ENCODE data around the gene KNCN.

Gene KNCN

DNA sequence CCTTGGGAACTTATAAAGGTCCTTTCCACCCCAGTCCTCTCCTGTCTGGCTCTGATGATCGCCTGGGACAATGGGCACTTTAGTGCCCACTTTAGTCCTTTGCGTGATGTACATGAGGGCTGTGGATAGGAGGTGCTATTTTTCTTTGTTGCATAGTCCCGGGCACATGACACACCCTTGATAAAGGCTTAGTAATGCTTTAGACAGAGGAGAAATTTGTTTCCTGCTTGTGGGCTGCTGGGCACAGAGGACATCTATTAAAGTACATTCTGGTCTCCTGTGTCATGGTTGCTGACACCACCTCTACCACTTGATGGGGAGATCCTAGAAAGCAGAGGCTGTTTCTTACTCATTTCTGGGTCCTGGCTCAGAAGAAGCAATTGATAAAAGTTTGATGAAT lies 5.4 kb upstream of the KNCN start:
- no peak for TF ChIP-seq POLR2AphosphoS5 (IDR thresholded peaks at IDR 0.05; ENCODE audit: low read depth, low read length)
- TF ChIP-seq POU2F2 (IDR thresholded peaks at IDR 0.05; ENCODE audit: low read depth, low read length) = no peak
- TF ChIP-seq SPI1 (IDR thresholded peaks at IDR 0.05; ENCODE audit: low read depth, low read length) = no peak
- TF ChIP-seq POLR2A (IDR thresholded peaks at IDR 0.05; ENCODE audit: low read depth, low read length) = no peak
- no peak for TF ChIP-seq TAF1 (IDR thresholded peaks at IDR 0.05; ENCODE audit: low read depth, low read length)
- no peak for TF ChIP-seq PAX5 (IDR thresholded peaks at IDR 0.05; ENCODE audit: insufficient read depth, low read length, severe bottlenecking)
- FAIRE-seq = no peak
- no peak for DNase-seq (ENCODE audit: insufficient read length, low spot score)

DNA sequence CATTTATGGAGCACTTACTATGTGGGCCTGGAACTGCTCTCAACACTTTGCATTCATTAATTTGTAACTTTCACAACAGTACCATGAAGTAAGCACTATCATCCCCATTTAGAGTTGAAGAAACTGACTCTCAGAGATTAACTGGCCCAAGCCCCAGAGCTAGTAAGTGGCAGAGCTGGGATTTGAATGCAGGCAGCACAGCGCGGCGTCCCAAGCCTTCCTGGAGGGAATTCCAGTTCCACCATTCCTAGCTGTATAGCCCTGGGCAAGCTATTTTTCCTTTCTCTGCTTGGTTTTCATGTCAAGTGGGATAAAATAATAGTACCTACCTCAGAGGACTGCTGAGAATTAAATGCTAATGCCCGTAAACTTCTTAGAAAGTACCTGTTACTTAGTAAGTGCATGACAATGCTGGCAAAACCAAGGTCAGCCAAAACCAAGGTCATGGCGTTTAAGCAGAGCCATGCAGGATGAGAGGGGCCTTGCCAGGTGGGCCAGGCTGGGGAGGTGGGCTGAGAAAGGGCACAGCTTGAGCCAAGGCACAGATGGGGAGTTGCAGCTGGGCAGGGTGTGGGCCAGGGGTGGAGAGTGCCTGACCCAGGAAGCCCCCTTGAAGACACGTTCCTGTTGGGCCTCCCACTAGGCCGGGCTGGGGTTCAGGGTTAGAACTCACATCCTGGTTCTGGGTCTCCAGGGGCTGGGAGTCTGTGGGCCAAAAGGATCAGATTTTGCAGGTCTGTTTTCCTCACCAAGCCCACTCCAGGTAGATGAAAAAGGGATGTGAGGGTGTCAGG lies 4.6 kb upstream of the KNCN start:
- FAIRE-seq (no peak), DNase-seq (ENCODE audit: insufficient read length, low spot score) (no peak)
- TF ChIP-seq POLR2AphosphoS5 (IDR thresholded peaks at IDR 0.05; ENCODE audit: low read depth, low read length) (no peak), SPI1 (IDR thresholded peaks at IDR 0.05; ENCODE audit: low read depth, low read length) (no peak), POLR2A (IDR thresholded peaks at IDR 0.05; ENCODE audit: low read depth, low read length) (no peak), POU2F2 (IDR thresholded peaks at IDR 0.05; ENCODE audit: low read depth, low read length) (no peak), TAF1 (IDR thresholded peaks at IDR 0.05; ENCODE audit: low read depth, low read length) (no peak), PAX5 (IDR thresholded peaks at IDR 0.05; ENCODE audit: insufficient read depth, low read length, severe bottlenecking) (no peak)

DNA sequence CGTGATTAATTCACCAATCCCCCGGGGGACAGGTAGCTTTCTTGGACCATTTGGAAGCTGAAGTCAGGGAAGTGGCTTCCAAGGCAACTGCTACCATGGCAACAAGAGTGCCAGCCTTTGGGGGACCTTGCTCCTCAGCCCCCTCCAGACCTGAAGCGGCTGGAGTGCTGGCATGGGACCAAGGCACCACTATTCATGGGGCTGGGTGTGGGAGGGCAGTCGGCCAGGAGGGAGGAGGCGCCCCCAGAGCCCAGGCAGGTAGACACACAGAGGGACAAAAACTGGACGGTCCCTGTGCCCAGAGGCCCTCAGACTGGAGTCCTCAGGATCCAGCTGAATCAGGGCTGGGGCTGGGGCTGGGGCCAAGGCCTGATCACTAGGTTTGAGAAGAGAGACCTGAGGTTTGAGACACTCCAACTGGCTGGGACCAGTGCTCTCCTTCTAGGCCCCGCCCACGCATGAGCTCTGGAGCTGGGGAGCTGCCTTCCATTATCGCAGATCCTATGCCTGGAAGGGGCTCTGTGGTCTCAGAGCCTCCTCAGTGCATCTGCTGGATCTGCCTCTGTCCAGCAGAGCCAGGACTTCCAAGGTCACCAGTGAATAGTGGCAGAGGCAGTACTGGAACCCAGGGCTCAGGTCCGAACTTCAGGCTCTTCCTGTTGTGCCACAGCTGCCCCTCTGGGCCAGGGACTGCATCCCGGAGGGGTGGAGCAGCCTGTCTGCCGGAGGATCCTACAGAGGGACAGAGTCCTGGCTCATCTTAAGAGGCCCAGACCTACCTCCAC lies 3.3 kb upstream of the KNCN start:
- FAIRE-seq = no peak
- no peak for DNase-seq (ENCODE audit: insufficient read length, low spot score)
- no peak for TF ChIP-seq POU2F2 (IDR thresholded peaks at IDR 0.05; ENCODE audit: low read depth, low read length)
- TF ChIP-seq POLR2AphosphoS5 (IDR thresholded peaks at IDR 0.05; ENCODE audit: low read depth, low read length) = no peak
- no peak for TF ChIP-seq POLR2A (IDR thresholded peaks at IDR 0.05; ENCODE audit: low read depth, low read length)
- TF ChIP-seq TAF1 (IDR thresholded peaks at IDR 0.05; ENCODE audit: low read depth, low read length) = no peak
- TF ChIP-seq PAX5 (IDR thresholded peaks at IDR 0.05; ENCODE audit: insufficient read depth, low read length, severe bottlenecking) = no peak
- no peak for TF ChIP-seq SPI1 (IDR thresholded peaks at IDR 0.05; ENCODE audit: low read depth, low read length)

DNA sequence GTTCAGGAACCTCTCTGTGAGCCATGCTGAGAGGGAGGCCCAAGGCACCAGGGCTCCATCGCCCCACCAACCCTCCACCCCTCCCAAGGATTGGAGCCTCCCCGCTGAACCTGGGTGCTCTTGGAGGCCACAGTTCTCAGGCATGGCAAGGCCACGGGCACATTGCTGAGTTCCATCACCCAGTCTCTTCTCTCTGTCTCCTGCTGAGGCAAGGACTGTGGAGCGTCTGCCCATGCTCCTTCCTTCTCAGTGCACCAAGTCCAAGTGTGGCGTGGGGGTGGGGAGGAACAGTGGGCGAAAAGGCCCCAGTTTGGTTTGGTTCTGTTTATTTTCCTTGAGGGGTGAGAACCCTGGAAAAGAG lies 2.8 kb upstream of the KNCN start:
- TF ChIP-seq TAF1 (IDR thresholded peaks at IDR 0.05; ENCODE audit: low read depth, low read length) (no peak), POLR2A (IDR thresholded peaks at IDR 0.05; ENCODE audit: low read depth, low read length) (no peak), PAX5 (IDR thresholded peaks at IDR 0.05; ENCODE audit: insufficient read depth, low read length, severe bottlenecking) (no peak), SPI1 (IDR thresholded peaks at IDR 0.05; ENCODE audit: low read depth, low read length) (no peak), POLR2AphosphoS5 (IDR thresholded peaks at IDR 0.05; ENCODE audit: low read depth, low read length) (no peak), POU2F2 (IDR thresholded peaks at IDR 0.05; ENCODE audit: low read depth, low read length) (no peak)
- FAIRE-seq (no peak), DNase-seq (ENCODE audit: insufficient read length, low spot score) (no peak)

DNA sequence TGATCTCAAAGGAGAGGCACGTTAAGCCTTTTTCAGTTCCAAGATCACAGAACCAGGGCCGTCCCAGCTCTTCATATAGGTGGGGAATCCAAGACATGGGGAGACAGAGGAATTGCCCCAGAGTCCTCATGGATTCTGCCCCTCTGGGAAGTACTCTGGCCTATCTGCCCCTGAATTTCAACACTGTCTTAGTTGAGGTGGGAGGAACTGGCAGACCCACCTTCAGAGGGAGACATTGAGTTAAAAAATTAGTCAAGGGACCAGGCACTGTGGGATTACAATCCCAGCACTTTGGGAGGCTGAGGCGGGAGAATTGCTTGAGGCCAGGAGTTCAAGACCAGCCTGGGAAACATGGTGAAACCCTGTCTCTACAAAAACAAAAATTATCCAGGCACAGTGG lies 2.1 kb upstream of the KNCN start:
- DNase-seq (ENCODE audit: insufficient read length, low spot score) = no peak
- no peak for FAIRE-seq
- TF ChIP-seq TAF1 (IDR thresholded peaks at IDR 0.05; ENCODE audit: low read depth, low read length) (no peak), POLR2A (IDR thresholded peaks at IDR 0.05; ENCODE audit: low read depth, low read length) (no peak), PAX5 (IDR thresholded peaks at IDR 0.05; ENCODE audit: insufficient read depth, low read length, severe bottlenecking) (no peak), POU2F2 (IDR thresholded peaks at IDR 0.05; ENCODE audit: low read depth, low read length) (no peak), SPI1 (IDR thresholded peaks at IDR 0.05; ENCODE audit: low read depth, low read length) (no peak)

DNA sequence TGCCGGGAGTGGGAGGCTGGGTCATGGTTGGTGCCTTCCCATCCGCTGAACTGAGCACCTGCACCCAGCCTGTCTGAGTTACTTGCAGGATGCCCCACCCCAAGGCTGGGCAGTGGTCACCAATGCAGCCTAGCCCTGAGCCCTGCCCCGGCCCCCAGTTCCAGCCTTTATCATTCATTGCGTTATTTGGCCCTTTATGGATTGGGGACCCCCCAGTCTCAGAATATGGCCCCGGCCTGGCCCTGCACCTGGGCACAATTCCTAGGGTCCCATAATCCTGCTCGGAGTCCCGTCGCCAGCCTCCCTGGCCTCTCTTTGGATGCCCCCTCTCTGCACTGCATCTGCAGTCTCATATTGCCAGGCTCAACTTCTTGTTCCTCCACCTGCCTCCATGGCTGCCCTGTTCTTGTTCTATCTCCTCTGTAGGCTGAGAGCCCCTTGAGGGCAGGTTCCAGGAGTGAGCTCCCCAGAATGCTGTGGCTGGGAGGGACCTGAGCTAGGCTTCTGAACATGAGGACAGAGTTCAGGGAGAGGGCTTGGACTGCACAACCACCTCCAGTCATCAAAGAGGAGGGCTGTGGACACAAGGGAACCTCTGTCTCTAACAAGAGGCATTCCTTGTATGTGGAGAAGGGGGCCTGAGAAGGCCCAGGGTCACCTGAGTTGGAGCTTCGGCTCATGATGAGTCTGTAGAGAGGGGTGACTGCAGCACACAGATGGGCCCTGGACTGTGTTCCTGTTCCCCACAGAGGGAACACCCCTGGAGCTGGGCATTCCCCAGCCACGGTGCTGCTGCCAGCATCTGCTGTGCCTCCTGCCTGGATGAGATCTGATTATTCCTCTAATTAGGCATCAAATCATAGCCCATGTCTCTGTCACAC lies 1.1 kb upstream of the KNCN start:
- FAIRE-seq (no peak), DNase-seq (ENCODE audit: insufficient read length, low spot score) (no peak)
- no peak for TF ChIP-seq SPI1 (IDR thresholded peaks at IDR 0.05; ENCODE audit: low read depth, low read length)
- no peak for TF ChIP-seq POLR2AphosphoS5 (IDR thresholded peaks at IDR 0.05; ENCODE audit: low read depth, low read length)
- TF ChIP-seq POU2F2 (IDR thresholded peaks at IDR 0.05; ENCODE audit: low read depth, low read length) = no peak
- TF ChIP-seq TAF1 (IDR thresholded peaks at IDR 0.05; ENCODE audit: low read depth, low read length) = no peak
- TF ChIP-seq PAX5 (IDR thresholded peaks at IDR 0.05; ENCODE audit: insufficient read depth, low read length, severe bottlenecking) = no peak
- no peak for TF ChIP-seq POLR2A (IDR thresholded peaks at IDR 0.05; ENCODE audit: low read depth, low read length)

DNA sequence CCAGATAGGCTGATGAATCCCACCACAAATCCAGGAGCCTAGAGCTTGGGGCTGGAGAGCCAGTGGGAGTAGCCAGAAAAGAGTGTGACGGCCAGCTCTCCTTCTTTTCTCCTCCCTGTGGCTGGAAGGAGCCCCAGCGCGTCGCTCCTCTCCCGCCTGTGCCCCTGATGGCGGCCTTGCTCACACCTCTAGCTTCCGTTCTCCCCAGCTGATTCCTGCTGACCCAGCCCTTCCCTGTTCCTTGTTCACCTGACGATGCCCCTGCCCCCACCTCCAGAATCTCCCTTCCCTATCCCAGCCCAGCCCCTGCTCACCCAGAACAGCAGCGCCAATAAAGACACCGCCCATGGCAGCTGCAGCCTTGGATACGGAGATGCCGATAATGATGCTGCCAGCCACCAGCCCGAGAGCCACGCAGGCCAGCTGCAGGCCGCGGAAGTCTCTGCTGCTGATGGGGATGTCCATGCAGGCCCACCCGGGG lies 656 bp downstream of the KNCN start:
- TF ChIP-seq SPI1 (IDR thresholded peaks at IDR 0.05; ENCODE audit: low read depth, low read length) = no peak
- TF ChIP-seq POLR2A (IDR thresholded peaks at IDR 0.05; ENCODE audit: low read depth, low read length) = no peak
- no peak for TF ChIP-seq PAX5 (IDR thresholded peaks at IDR 0.05; ENCODE audit: insufficient read depth, low read length, severe bottlenecking)
- TF ChIP-seq POU2F2 (IDR thresholded peaks at IDR 0.05; ENCODE audit: low read depth, low read length) = no peak
- TF ChIP-seq POLR2AphosphoS5 (IDR thresholded peaks at IDR 0.05; ENCODE audit: low read depth, low read length) = no peak
- no peak for TF ChIP-seq TAF1 (IDR thresholded peaks at IDR 0.05; ENCODE audit: low read depth, low read length)
- DNase-seq (ENCODE audit: insufficient read length, low spot score) (no peak), FAIRE-seq (no peak)

DNA sequence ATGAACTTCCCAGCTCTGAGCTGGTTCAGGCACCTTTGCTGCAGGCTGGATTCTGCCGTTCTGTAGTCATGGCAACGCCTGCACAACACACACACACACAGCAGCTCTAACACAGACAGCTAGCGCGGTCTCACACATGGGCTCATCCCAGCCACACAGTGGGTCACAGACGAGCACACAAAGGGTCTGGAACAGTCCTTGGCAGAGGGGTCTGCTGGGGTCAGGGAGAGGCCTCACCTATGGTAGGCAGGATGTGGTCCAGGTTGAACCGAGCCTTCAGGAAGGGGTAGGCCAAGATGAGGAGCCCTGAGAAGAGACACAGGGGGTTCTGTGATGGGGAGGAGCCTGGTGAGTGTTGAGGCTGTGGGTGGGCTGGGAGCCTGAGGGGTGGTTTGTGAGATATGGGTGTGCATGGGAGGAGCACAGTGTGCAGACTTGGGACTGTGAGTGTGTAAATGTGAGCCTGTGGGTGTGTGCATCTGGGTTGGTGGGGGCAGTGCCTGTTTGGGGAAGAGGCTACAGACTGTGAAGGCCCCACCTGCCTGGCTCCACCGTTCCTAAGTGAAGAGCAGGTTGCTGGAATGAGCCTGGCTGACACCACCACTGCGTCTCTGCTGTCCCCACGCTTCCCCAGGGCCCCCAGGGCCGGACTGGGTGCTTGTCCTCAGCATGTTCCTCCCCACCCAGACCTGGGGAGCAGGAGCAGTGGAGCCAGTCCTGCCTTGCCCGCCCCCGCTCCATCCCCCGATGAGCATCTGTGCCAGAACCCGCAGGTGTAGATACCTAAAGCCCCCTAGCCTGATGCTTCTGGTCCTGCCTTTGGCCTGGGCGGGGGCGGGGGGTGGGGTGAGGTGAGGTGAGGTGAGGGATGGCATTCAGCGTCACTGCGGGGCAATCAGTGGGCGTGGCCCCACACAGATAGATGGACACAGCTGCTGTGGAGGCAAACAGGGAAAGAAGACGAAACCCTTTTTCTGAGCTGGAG lies 1.5 kb downstream of the KNCN start:
- TF ChIP-seq POU2F2 (IDR thresholded peaks at IDR 0.05; ENCODE audit: low read depth, low read length) = no peak
- no peak for TF ChIP-seq TAF1 (IDR thresholded peaks at IDR 0.05; ENCODE audit: low read depth, low read length)
- no peak for TF ChIP-seq SPI1 (IDR thresholded peaks at IDR 0.05; ENCODE audit: low read depth, low read length)
- TF ChIP-seq PAX5 (IDR thresholded peaks at IDR 0.05; ENCODE audit: insufficient read depth, low read length, severe bottlenecking) = no peak
- TF ChIP-seq POLR2A (IDR thresholded peaks at IDR 0.05; ENCODE audit: low read depth, low read length) = no peak
- TF ChIP-seq POLR2AphosphoS5 (IDR thresholded peaks at IDR 0.05; ENCODE audit: low read depth, low read length) = no peak
- DNase-seq (ENCODE audit: insufficient read length, low spot score) (no peak), FAIRE-seq (no peak)
